ENCODE measurements around the gene UQCRFS1. TPM values are rescaled to one million over a fixed set of nuclear protein-coding genes. Genes with fewer than 3 reads are reported as not detected.
A peak's percentile ranks its signal among the peaks of the same experiment; 100 is the strongest.
"Not testable (repeated sequence)": the region's sequence is repeated elsewhere in the genome, so short reads cannot be mapped to it uniquely, and the experiment has no call there.

The UQCRFS1 gene
- total and polyA plus RNA-seq, 12 donors, result 13.0 to 131 (median 54.4) TPM

DNA sequence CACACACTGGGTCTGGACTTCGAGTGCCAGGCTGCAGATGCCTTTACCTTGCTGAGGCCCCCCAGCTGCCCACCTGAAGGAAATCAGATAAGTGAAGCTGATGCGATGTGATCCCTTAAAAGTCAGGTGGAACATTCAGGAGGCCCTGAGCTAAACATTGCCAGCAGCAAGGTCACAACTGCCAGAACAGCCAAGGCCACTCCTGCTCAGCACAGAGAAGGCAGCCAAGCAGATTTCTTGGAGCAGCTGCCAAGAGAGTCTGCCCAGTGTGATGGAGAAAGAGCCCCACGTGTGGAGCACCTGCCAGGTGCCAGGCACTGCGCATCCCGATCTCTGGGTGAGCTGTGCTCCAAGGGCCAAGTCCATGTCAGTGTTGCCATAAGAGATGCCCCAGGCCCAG, 20.6 kb upstream of the UQCRFS1 start:
- no peaks in the 10 kb centered on the region for H3K36me3 ChIP-seq (replicated peaks in 1 of 2)
- H3K27ac ChIP-seq, result no peak overlapping the region
- intact Hi-C loops (cut with DNase I), result no loop called here
- peak in 1 of 7 donors; percentile 5 for DNase-seq
- WGBS, 4 donors, result 19 to 46% (median 34%) methylated on average over 2 to 5 of the region's 5 CpGs
- H3K27me3 ChIP-seq, result peaks cover 3% of the 10 kb centered on the region
- TF ChIP-seq CTCF (IDR thresholded peaks at IDR 0.05) (no peak), POLR2A (IDR thresholded peaks at IDR 0.05) (no peak)
- H3K4me1 ChIP-seq (replicated peaks in 1 of 2), result no peaks in the 10 kb centered on the region
- H3K9me3 ChIP-seq (replicated peaks in 1 of 3), result peaks cover 0 to 5% (median 0%) of the 10 kb centered on the region in 3 donors
- H3K4me3 ChIP-seq, result no peak overlapping the region

DNA sequence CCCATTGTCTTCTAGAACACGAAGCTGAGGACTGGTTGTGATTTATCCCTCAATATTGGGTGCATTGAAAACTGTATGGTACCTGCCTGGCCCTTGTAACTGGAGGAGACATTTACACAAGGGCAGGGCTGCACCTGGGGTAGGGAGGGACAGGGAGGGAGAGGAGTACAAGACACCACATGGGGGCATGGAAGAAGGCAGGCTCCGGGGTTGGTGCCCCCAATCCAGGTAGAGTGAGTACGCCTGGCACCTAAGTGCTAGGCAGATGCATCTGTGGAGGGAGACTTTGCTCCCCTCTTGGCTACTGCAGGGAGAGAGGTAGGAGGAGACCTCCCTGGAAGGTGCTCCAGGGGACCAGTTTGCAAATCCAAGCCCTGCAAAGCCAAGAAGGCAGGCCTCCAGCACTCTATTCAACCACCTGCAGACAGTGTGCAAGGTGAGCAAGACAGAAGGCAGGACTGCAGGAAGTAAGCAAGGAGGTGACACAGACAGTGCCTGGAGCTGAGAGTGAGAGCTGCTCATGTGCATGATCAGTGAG, 19.4 kb upstream of the UQCRFS1 start:
- 86 to 93% (median 89%) methylated on average over 3 of the region's 3 CpGs for WGBS, 4 donors

GRCh38 chr19:29231306-29231705, 18.4 kb upstream of the UQCRFS1 start:
- H3K36me3 ChIP-seq (replicated peaks in 1 of 2); H3K4me3 ChIP-seq; DNase-seq; H3K27ac ChIP-seq; intact Hi-C loops (cut with DNase I); H3K4me1 ChIP-seq (replicated peaks in 1 of 2); H3K27me3 ChIP-seq; H3K9me3 ChIP-seq (replicated peaks in 1 of 3): not testable (repeated sequence)
- WGBS, 4 donors, result 85 to 100% (median 92%) methylated on average over 2 to 5 of the region's 6 CpGs

More for the DNA sequence above, 19.4 kb upstream of the UQCRFS1 start:
- TF ChIP-seq POLR2A (IDR thresholded peaks at IDR 0.05) (no peak), CTCF (IDR thresholded peaks at IDR 0.05) (no peak)
- Histone ChIP-seq H3K4me3 (no peak overlapping the region), H3K9me3 (replicated peaks in 1 of 3) (peaks cover 0 to 5% (median 0%) of the 10 kb centered on the region in 3 donors), H3K27ac (no peak overlapping the region), H3K36me3 (replicated peaks in 1 of 2) (no peaks in the 10 kb centered on the region), H3K4me1 (replicated peaks in 1 of 2) (no peaks in the 10 kb centered on the region), H3K27me3 (peaks cover 3% of the 10 kb centered on the region)
- DNase-seq, result peak in 1 of 7 donors; percentile 29
- intact Hi-C loops (cut with DNase I), result no loop called here

GRCh38 chr19:29217616-29218015, 4.7 kb upstream of the UQCRFS1 start:
- Histone ChIP-seq H3K27ac (no peak overlapping the region), H3K9me3 (replicated peaks in 1 of 3) (no peaks in the 10 kb centered on the region), H3K4me1 (replicated peaks in 1 of 2) (no peaks in the 10 kb centered on the region), H3K36me3 (replicated peaks in 1 of 2) (no peaks in the 10 kb centered on the region), H3K4me3 (no peak overlapping the region), H3K27me3 (peaks cover 6% of the 10 kb centered on the region)
- 59 to 68% (median 66%) methylated on average over 7 of the region's 7 CpGs for WGBS, 4 donors
- no peak for DNase-seq
- TF ChIP-seq CTCF (IDR thresholded peaks at IDR 0.05) (no peak), POLR2A (IDR thresholded peaks at IDR 0.05) (no peak)
- intact Hi-C loops (cut with DNase I), result no loop called here

DNA sequence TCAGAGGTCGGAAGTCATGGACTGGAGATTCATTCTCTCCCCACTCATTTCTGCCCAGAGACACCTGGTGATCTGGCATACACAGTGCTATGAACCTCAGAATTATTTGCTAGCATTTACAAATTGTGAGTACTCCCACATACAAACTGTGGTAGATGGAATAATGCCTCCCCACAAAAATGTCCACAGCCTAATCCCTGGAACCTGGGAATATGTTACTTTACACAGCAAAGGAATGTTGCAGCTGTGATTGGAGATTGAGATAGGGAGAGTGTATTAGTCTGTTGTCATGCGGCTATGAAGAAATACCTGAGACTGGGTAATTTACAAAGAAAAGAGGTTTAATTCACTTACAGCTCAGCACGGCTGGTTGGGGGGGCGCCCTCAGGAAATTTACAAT, 3.1 kb upstream of the UQCRFS1 start:
- H3K27ac ChIP-seq, result no peak overlapping the region
- TF ChIP-seq CTCF (IDR thresholded peaks at IDR 0.05) (no peak), POLR2A (IDR thresholded peaks at IDR 0.05) (no peak)
- no peaks in the 10 kb centered on the region for H3K9me3 ChIP-seq (replicated peaks in 1 of 3)
- no peaks in the 10 kb centered on the region for H3K36me3 ChIP-seq (replicated peaks in 1 of 2)
- peaks cover 0 to 10% of the 10 kb centered on the region in 2 donors for H3K4me1 ChIP-seq (replicated peaks in 1 of 2)
- no peak for DNase-seq
- intact Hi-C loops (cut with DNase I), result no loop called here
- H3K27me3 ChIP-seq, result no peaks in the 10 kb centered on the region
- no peak overlapping the region for H3K4me3 ChIP-seq
- 77 to 84% (median 81%) methylated on average over 4 of the region's 4 CpGs for WGBS, 4 donors
